ENCODE data around the gene TTC23L. TPM values are rescaled to one million over a fixed set of nuclear protein-coding genes. Genes with fewer than 3 reads are reported as not detected.

The TTC23L gene
- total RNA-seq, 1 experiment from 2014 or later, result 0.41 TPM

DNA sequence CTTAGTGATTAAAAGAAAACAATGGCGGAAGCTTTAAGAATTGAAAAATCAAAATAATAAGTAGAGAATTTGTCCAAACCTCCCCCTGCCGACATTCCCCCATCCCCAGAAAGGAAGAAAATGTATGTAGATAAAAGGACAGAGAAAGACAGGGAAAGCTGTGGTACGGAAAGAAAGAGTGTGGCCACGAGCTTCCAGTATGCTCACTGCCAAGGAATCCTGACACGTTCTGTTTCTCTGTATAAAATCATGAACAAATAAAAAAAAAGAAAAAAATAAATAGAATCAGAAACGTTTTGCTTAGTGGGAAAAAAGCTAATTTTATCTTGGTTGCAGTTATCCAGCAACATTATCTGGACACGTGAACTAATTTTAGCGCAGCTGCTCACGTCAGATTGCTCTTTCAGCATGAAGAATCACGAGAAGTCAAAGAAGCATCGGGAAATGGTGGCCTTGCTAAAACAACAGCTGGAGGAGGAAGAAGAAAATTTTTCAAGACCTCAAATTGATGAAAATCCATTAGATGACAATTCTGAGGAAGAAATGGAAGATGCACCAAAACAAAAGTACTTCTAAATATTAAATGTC lies 105.6 kb downstream of the TTC23L start:
- no TSS peak for BruUV-seq (replicated peaks)
- ChIA-PET CTCF (no interaction called here), POLR2A (ENCODE audit: low non-redundant PET) (no interaction called here)
- peaks cover 46% of the 10 kb centered on the region for H3K36me3 ChIP-seq (ENCODE audit: insufficient read depth, low read length, poor library complexity, severe bottlenecking)
- TF ChIP-seq EZH2 (IDR thresholded peaks at IDR 0.05; ENCODE audit: borderline replicate concordance, low read depth, low read length, poor library complexity, severe bottlenecking), result no peak
- TF ChIP-seq, protein P1, sequence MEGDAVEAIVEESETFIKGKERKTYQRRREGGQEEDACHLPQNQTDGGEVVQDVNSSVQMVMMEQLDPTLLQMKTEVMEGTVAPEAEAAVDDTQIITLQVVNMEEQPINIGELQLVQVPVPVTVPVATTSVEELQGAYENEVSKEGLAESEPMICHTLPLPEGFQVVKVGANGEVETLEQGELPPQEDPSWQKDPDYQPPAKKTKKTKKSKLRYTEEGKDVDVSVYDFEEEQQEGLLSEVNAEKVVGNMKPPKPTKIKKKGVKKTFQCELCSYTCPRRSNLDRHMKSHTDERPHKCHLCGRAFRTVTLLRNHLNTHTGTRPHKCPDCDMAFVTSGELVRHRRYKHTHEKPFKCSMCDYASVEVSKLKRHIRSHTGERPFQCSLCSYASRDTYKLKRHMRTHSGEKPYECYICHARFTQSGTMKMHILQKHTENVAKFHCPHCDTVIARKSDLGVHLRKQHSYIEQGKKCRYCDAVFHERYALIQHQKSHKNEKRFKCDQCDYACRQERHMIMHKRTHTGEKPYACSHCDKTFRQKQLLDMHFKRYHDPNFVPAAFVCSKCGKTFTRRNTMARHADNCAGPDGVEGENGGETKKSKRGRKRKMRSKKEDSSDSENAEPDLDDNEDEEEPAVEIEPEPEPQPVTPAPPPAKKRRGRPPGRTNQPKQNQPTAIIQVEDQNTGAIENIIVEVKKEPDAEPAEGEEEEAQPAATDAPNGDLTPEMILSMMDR (conservative IDR thresholded peaks at IDR 0.05; ENCODE audit: low read depth, low read length), result no peak
- H3K4me3 ChIP-seq (ENCODE audit: low read depth, low read length, poor library complexity, severe bottlenecking), result no peak overlapping the region
- no peak overlapping the region for H3K27ac ChIP-seq (ENCODE audit: low read depth, low read length, poor library complexity, severe bottlenecking)
- H3K4me1 ChIP-seq (ENCODE audit: insufficient read depth, low read length, poor library complexity, severe bottlenecking), result no peaks in the 10 kb centered on the region
- H3K9me3 ChIP-seq (ENCODE audit: low read depth, low read length, poor library complexity, severe bottlenecking), result no peaks in the 10 kb centered on the region
- no peak for DNase-seq (ENCODE audit: low spot score)
- no peaks in the 10 kb centered on the region for H3K27me3 ChIP-seq (replicated peaks; ENCODE audit: insufficient read depth, low read depth, low read length, poor library complexity)
- intact Hi-C loops (cut with micrococcal nuclease; ENCODE audit: unreplicated experiment), result no loop called here

Other genes starting within 250 kb of the TTC23L start
- gene RAI14, start 182.8 kb upstream of the TTC23L start, total RNA-seq (2021), result 23.6 and 40.0 TPM in 2 replicates
- gene RAD1, start 76.3 kb downstream of the TTC23L start, total RNA-seq (2021), result 38.5 and 40.8 TPM in 2 replicates
- gene BRIX1, start 76.5 kb downstream of the TTC23L start, total RNA-seq (2021), result 84.8 and 93.3 TPM in 2 replicates
- 48.7 and 55.0 TPM in 2 replicates for gene DNAJC21, start 90.4 kb downstream of the TTC23L start, total RNA-seq (2021)
- not detected in 2 replicates for gene AGXT2, start 208.8 kb downstream of the TTC23L start, total RNA-seq (2021)